Right hindlimb (tissue), 1 donor: ENCODE measurements around the gene CABCOCO1.
A peak's percentile ranks its signal among the peaks of the same experiment; 100 is the strongest.

ENCODE experiments used
- DNase-seq: peaks from one replicate; pipeline ENCODE4 v3.0.0-alpha.2; 2018

CABCOCO1 gene

GRCh38 chr10:61662794-61663259 lies at the start of gene CABCOCO1:
Gene CABCOCO1, plus strand, starts transcription at chr10:61662929. Its CDS starts 44 bp downstream, at chr10:61662973.
- peak; percentile 78 for DNase-seq

- DNase-seq, result no peak
Measured at GRCh38 chr10:61613665-61614064, 49.1 kb upstream of the CABCOCO1 start.

- no peak for DNase-seq
Measured at GRCh38 chr10:61616611-61617010, 46.1 kb upstream of the CABCOCO1 start.

GRCh38 chr10:61617180-61617579 lies 45.5 kb upstream of the CABCOCO1 start:
- DNase-seq, result no peak

GRCh38 chr10:61617586-61617985 lies 45.1 kb upstream of the CABCOCO1 start:
- no peak for DNase-seq

GRCh38 chr10:61618388-61618961 lies 44.3 kb upstream of the CABCOCO1 start:
- DNase-seq, result no peak

- DNase-seq, result no peak
Measured at GRCh38 chr10:61620506-61620905, 42.2 kb upstream of the CABCOCO1 start.

- DNase-seq, result no peak
Measured at GRCh38 chr10:61621605-61622051, 41.1 kb upstream of the CABCOCO1 start.

GRCh38 chr10:61623161-61623560 lies 39.6 kb upstream of the CABCOCO1 start:
- DNase-seq, result peak; percentile 34

GRCh38 chr10:61626209-61626608 lies 36.5 kb upstream of the CABCOCO1 start:
- no peak for DNase-seq

GRCh38 chr10:61627266-61627665 lies 35.5 kb upstream of the CABCOCO1 start:
- DNase-seq, result no peak

- DNase-seq, result no peak
Measured at GRCh38 chr10:61628151-61628874, 34.4 kb upstream of the CABCOCO1 start.

- DNase-seq, result no peak
Measured at GRCh38 chr10:61628875-61629513, 33.7 kb upstream of the CABCOCO1 start.

GRCh38 chr10:61629576-61629975 lies 33.2 kb upstream of the CABCOCO1 start:
- DNase-seq, result no peak

- no peak for DNase-seq
Measured at GRCh38 chr10:61632057-61632670, 30.6 kb upstream of the CABCOCO1 start.

- DNase-seq, result no peak
Measured at GRCh38 chr10:61633665-61634064, 29.1 kb upstream of the CABCOCO1 start.

- DNase-seq, result no peak
Measured at GRCh38 chr10:61634746-61635145, 28.0 kb upstream of the CABCOCO1 start.

GRCh38 chr10:61635471-61635870 lies 27.3 kb upstream of the CABCOCO1 start:
- no peak for DNase-seq

GRCh38 chr10:61635932-61636331 lies 26.8 kb upstream of the CABCOCO1 start:
- DNase-seq, result no peak

GRCh38 chr10:61639952-61640351 lies 22.8 kb upstream of the CABCOCO1 start:
- no peak for DNase-seq

- no peak for DNase-seq
Measured at GRCh38 chr10:61640856-61641255, 21.9 kb upstream of the CABCOCO1 start.

- no peak for DNase-seq
Measured at GRCh38 chr10:61642150-61642571, 20.6 kb upstream of the CABCOCO1 start.

GRCh38 chr10:61642676-61643075 lies 20.1 kb upstream of the CABCOCO1 start:
- no peak for DNase-seq
